ENCODE measurements around the gene UQCRC2.

UQCRC2 gene

GRCh38 chr16:21962475-21962874 lies 9.3 kb downstream of the UQCRC2 start:
- H3K9me3 ChIP-seq (ENCODE audit: control insufficient read depth, low read length): no peaks in the 10 kb centered on the region
- H3K4ac ChIP-seq (ENCODE audit: low read depth in 1 of 2, low read length in 2 of 2): no peak overlapping the region
- no peak overlapping the region for H3K4me2 ChIP-seq (ENCODE audit: low read length, poor library complexity, severe bottlenecking)
- H4K91ac ChIP-seq (ENCODE audit: low read length): no peak overlapping the region
- no peak for DNase-seq
- no peak overlapping the region for H3K23ac ChIP-seq (ENCODE audit: low read length in 2 of 2)
- H3K27me3 ChIP-seq (ENCODE audit: control insufficient read depth in 1 of 2, insufficient read depth in 1 of 2, low read length in 2 of 2): no peaks in the 10 kb centered on the region
- H2BK5ac ChIP-seq (ENCODE audit: low read depth, low read length, poor library complexity, severe bottlenecking): no peak overlapping the region
- no peak overlapping the region for H2AFZ ChIP-seq (ENCODE audit: low read depth, low read length)
- H2BK15ac ChIP-seq (ENCODE audit: low read depth, poor library complexity, severe bottlenecking): no peak overlapping the region
- H3K4me3 ChIP-seq (ENCODE audit: insufficient read depth in 1 of 2, low read depth in 1 of 2, low read length in 2 of 2): no peak overlapping the region
- peaks cover 22% of the 10 kb centered on the region for H3K79me1 ChIP-seq (replicated peaks; ENCODE audit: low read length, poor library complexity, severe bottlenecking)
- H3K4me1 ChIP-seq (ENCODE audit: control insufficient read depth, insufficient read depth, low read depth, low read length): no peaks in the 10 kb centered on the region
- H2AK5ac ChIP-seq (ENCODE audit: low read length, severe bottlenecking): no peak overlapping the region
- H3K9ac ChIP-seq (ENCODE audit: low read length): no peak overlapping the region
- H3K27ac ChIP-seq (ENCODE audit: low read length, poor library complexity, severe bottlenecking): no peak overlapping the region
- H2BK120ac ChIP-seq (ENCODE audit: low read depth, low read length): no peak overlapping the region
- H3K14ac ChIP-seq (ENCODE audit: low read length in 2 of 2): no peak overlapping the region
- H2BK12ac ChIP-seq (ENCODE audit: low read length in 2 of 2): no peak overlapping the region
- H3K18ac ChIP-seq (ENCODE audit: low read depth in 1 of 2, low read length in 2 of 2): no peak overlapping the region
- WGBS: 97% methylated on average over 5 of the region's 5 CpGs
- no peak overlapping the region for H4K8ac ChIP-seq (ENCODE audit: low read length)
- peaks cover 34 to 97% of the 10 kb centered on the region in 2 experiments for H3K36me3 ChIP-seq (ENCODE audit: control insufficient read depth in 1 of 2, insufficient read depth in 2 of 2, low read depth in 1 of 2, low read length in 2 of 2)

GRCh38 chr16:21963887-21964286 lies 10.7 kb downstream of the UQCRC2 start:
- peaks cover 35 to 97% of the 10 kb centered on the region in 2 experiments for H3K36me3 ChIP-seq (ENCODE audit: control insufficient read depth in 1 of 2, insufficient read depth in 2 of 2, low read depth in 1 of 2, low read length in 2 of 2)
- no peak overlapping the region for H2BK120ac ChIP-seq (ENCODE audit: low read depth, low read length)
- H4K8ac ChIP-seq (ENCODE audit: low read length): no peak overlapping the region
- H3K18ac ChIP-seq (ENCODE audit: low read depth in 1 of 2, low read length in 2 of 2): no peak overlapping the region
- H4K91ac ChIP-seq (ENCODE audit: low read length): no peak overlapping the region
- H3K9me3 ChIP-seq (ENCODE audit: control insufficient read depth, low read length): no peaks in the 10 kb centered on the region
- no peaks in the 10 kb centered on the region for H3K27me3 ChIP-seq (ENCODE audit: control insufficient read depth in 1 of 2, insufficient read depth in 1 of 2, low read length in 2 of 2)
- H3K4me1 ChIP-seq (ENCODE audit: control insufficient read depth, insufficient read depth, low read depth, low read length): no peaks in the 10 kb centered on the region
- H3K4me3 ChIP-seq (ENCODE audit: insufficient read depth in 1 of 2, low read depth in 1 of 2, low read length in 2 of 2): no peak overlapping the region
- no peak overlapping the region for H3K9ac ChIP-seq (ENCODE audit: low read length)
- H2AK5ac ChIP-seq (ENCODE audit: low read length, severe bottlenecking): no peak overlapping the region
- no peak overlapping the region for H3K14ac ChIP-seq (ENCODE audit: low read length in 2 of 2)
- peaks cover 18% of the 10 kb centered on the region for H3K79me1 ChIP-seq (replicated peaks; ENCODE audit: low read length, poor library complexity, severe bottlenecking)
- no peak overlapping the region for H3K4ac ChIP-seq (ENCODE audit: low read depth in 1 of 2, low read length in 2 of 2)
- WGBS: 93% methylated on average over 3 of the region's 3 CpGs
- no peak overlapping the region for H3K23ac ChIP-seq (ENCODE audit: low read length in 2 of 2)
- no peak for DNase-seq
- no peak overlapping the region for H2AFZ ChIP-seq (ENCODE audit: low read depth, low read length)
- no peak overlapping the region for H2BK15ac ChIP-seq (ENCODE audit: low read depth, poor library complexity, severe bottlenecking)
- no peak overlapping the region for H2BK12ac ChIP-seq (ENCODE audit: low read length in 2 of 2)
- H3K27ac ChIP-seq (ENCODE audit: low read length, poor library complexity, severe bottlenecking): no peak overlapping the region
- no peak overlapping the region for H2BK5ac ChIP-seq (ENCODE audit: low read depth, low read length, poor library complexity, severe bottlenecking)
- no peak overlapping the region for H3K4me2 ChIP-seq (ENCODE audit: low read length, poor library complexity, severe bottlenecking)

GRCh38 chr16:21964353-21964752 lies 11.2 kb downstream of the UQCRC2 start:
- H3K36me3 ChIP-seq (ENCODE audit: control insufficient read depth in 1 of 2, insufficient read depth in 2 of 2, low read depth in 1 of 2, low read length in 2 of 2): peaks cover 38 to 97% of the 10 kb centered on the region in 2 experiments
- H3K27ac ChIP-seq (ENCODE audit: low read length, poor library complexity, severe bottlenecking): no peak overlapping the region
- H3K27me3 ChIP-seq (ENCODE audit: control insufficient read depth in 1 of 2, insufficient read depth in 1 of 2, low read length in 2 of 2): no peaks in the 10 kb centered on the region
- H3K4me2 ChIP-seq (ENCODE audit: low read length, poor library complexity, severe bottlenecking): no peak overlapping the region
- no peak overlapping the region for H4K91ac ChIP-seq (ENCODE audit: low read length)
- H3K18ac ChIP-seq (ENCODE audit: low read depth in 1 of 2, low read length in 2 of 2): no peak overlapping the region
- 95% methylated on average over 6 of the region's 6 CpGs for WGBS
- H3K4ac ChIP-seq (ENCODE audit: low read depth in 1 of 2, low read length in 2 of 2): no peak overlapping the region
- no peak overlapping the region for H3K4me3 ChIP-seq (ENCODE audit: insufficient read depth in 1 of 2, low read depth in 1 of 2, low read length in 2 of 2)
- H2AFZ ChIP-seq (ENCODE audit: low read depth, low read length): no peak overlapping the region
- no peak overlapping the region for H2BK12ac ChIP-seq (ENCODE audit: low read length in 2 of 2)
- no peak overlapping the region for H3K9ac ChIP-seq (ENCODE audit: low read length)
- H2BK5ac ChIP-seq (ENCODE audit: low read depth, low read length, poor library complexity, severe bottlenecking): no peak overlapping the region
- DNase-seq: no peak
- H2BK120ac ChIP-seq (ENCODE audit: low read depth, low read length): no peak overlapping the region
- H3K14ac ChIP-seq (ENCODE audit: low read length in 2 of 2): no peak overlapping the region
- no peak overlapping the region for H2BK15ac ChIP-seq (ENCODE audit: low read depth, poor library complexity, severe bottlenecking)
- peaks cover 16% of the 10 kb centered on the region for H3K79me1 ChIP-seq (replicated peaks; ENCODE audit: low read length, poor library complexity, severe bottlenecking)
- H3K9me3 ChIP-seq (ENCODE audit: control insufficient read depth, low read length): no peaks in the 10 kb centered on the region
- H3K23ac ChIP-seq (ENCODE audit: low read length in 2 of 2): no peak overlapping the region
- H4K8ac ChIP-seq (ENCODE audit: low read length): no peak overlapping the region
- H2AK5ac ChIP-seq (ENCODE audit: low read length, severe bottlenecking): no peak overlapping the region
- H3K4me1 ChIP-seq (ENCODE audit: control insufficient read depth, insufficient read depth, low read depth, low read length): no peaks in the 10 kb centered on the region

- Histone ChIP-seq H3K4me2 (ENCODE audit: low read length, poor library complexity, severe bottlenecking) (no peak overlapping the region), H3K27me3 (ENCODE audit: control insufficient read depth in 1 of 2, insufficient read depth in 1 of 2, low read length in 2 of 2) (no peaks in the 10 kb centered on the region), H2AFZ (ENCODE audit: low read depth, low read length) (no peak overlapping the region), H3K14ac (ENCODE audit: low read length in 2 of 2) (no peak overlapping the region), H3K4ac (ENCODE audit: low read depth in 1 of 2, low read length in 2 of 2) (no peak overlapping the region), H2BK12ac (ENCODE audit: low read length in 2 of 2) (no peak overlapping the region), H2AK5ac (ENCODE audit: low read length, severe bottlenecking) (no peak overlapping the region), H3K36me3 (ENCODE audit: control insufficient read depth in 1 of 2, insufficient read depth in 2 of 2, low read depth in 1 of 2, low read length in 2 of 2) (peaks cover 27 to 97% of the 10 kb centered on the region in 2 experiments), H2BK15ac (ENCODE audit: low read depth, poor library complexity, severe bottlenecking) (no peak overlapping the region), H2BK120ac (ENCODE audit: low read depth, low read length) (no peak overlapping the region), H4K91ac (ENCODE audit: low read length) (no peak overlapping the region), H3K18ac (ENCODE audit: low read depth in 1 of 2, low read length in 2 of 2) (no peak overlapping the region), H2BK5ac (ENCODE audit: low read depth, low read length, poor library complexity, severe bottlenecking) (no peak overlapping the region), H3K79me1 (replicated peaks; ENCODE audit: low read length, poor library complexity, severe bottlenecking) (peaks cover 11% of the 10 kb centered on the region), H3K9me3 (ENCODE audit: control insufficient read depth, low read length) (no peaks in the 10 kb centered on the region), H3K27ac (ENCODE audit: low read length, poor library complexity, severe bottlenecking) (no peak overlapping the region), H4K8ac (ENCODE audit: low read length) (no peak overlapping the region), H3K23ac (ENCODE audit: low read length in 2 of 2) (no peak overlapping the region), H3K4me3 (ENCODE audit: insufficient read depth in 1 of 2, low read depth in 1 of 2, low read length in 2 of 2) (no peak overlapping the region), H3K4me1 (ENCODE audit: control insufficient read depth, insufficient read depth, low read depth, low read length) (no peaks in the 10 kb centered on the region), H3K9ac (ENCODE audit: low read length) (no peak overlapping the region)
- no peak for DNase-seq
- WGBS: 100% methylated on average over 4 of the region's 4 CpGs
Measured at GRCh38 chr16:21971856-21972255, 18.7 kb downstream of the UQCRC2 start.

All from mesenchymal stem cell (in vitro differentiated cells and primary cell).